LNCaP clone FGC (cell line): Measurements from ENCODE around the gene NTNG1.

Experiments
- DNase-seq: peaks from one replicate; pipeline ENCODE4 v3.0.0-alpha.2; 2011; ENCODE audit warnings: low read depth
- H3K4me3 ChIP-seq: 2 replicates; pipeline ENCODE4 v1.5.1; 2011; ENCODE audit warnings: mild to moderate bottlenecking, low read depth, low read length, control low read depth
- CTCF ChIP-seq: IDR thresholded peaks from 2 replicates; pipeline ENCODE4 v1.5.1; 2012; ENCODE audit warnings: mild to moderate bottlenecking; ENCODE audit not compliant: control insufficient read depth, insufficient read depth; ENCODE audit errors: extremely low read depth

The NTNG1 gene

GRCh38 chr1:107105914-107106313, 34.9 kb upstream of the NTNG1 start:
- H3K4me3 ChIP-seq: no peak overlapping the region
- TF ChIP-seq CTCF: no peak
- DNase-seq: no peak

GRCh38 chr1:107110326-107110725, 30.5 kb upstream of the NTNG1 start:
- no peak overlapping the region for H3K4me3 ChIP-seq
- TF ChIP-seq CTCF: no peak
- DNase-seq: no peak

GRCh38 chr1:107116306-107116790, 24.5 kb upstream of the NTNG1 start:
- TF ChIP-seq CTCF: no peak
- DNase-seq: no peak
- no peak overlapping the region for H3K4me3 ChIP-seq

GRCh38 chr1:107122225-107122624, 18.6 kb upstream of the NTNG1 start:
- H3K4me3 ChIP-seq: no peak overlapping the region
- no peak for TF ChIP-seq CTCF
- DNase-seq: no peak

- no peak overlapping the region for H3K4me3 ChIP-seq
- no peak for TF ChIP-seq CTCF
- no peak for DNase-seq
These were observed 17.1 kb upstream of the NTNG1 start for GRCh38 chr1:107123741-107124140.

- H3K4me3 ChIP-seq: no peak overlapping the region
- no peak for DNase-seq
- no peak for TF ChIP-seq CTCF
These were observed 16.1 kb upstream of the NTNG1 start for GRCh38 chr1:107124694-107125093.

- DNase-seq: no peak
- no peak overlapping the region for H3K4me3 ChIP-seq
- TF ChIP-seq CTCF: no peak
These were observed 8.6 kb upstream of the NTNG1 start for GRCh38 chr1:107132195-107132594.
